Fibroblast of pulmonary artery (primary cell): ENCODE results near the gene TRMT10C.

Experiments used
- DNase-seq: peaks from one replicate; pipeline ENCODE4 v3.0.0-alpha.2; 2010; ENCODE audit warnings: low read depth
- H3K4me3 ChIP-seq: replicated peaks from 2 replicates; pipeline ENCODE4 v1.5.1; 2011; ENCODE audit warnings: low read depth, mild to moderate bottlenecking, control low read depth, low read length, moderate library complexity
- CTCF ChIP-seq: IDR thresholded peaks from 2 replicates; pipeline ENCODE4 v1.5.1; 2011; ENCODE audit warnings: mild to moderate bottlenecking, control low read depth, low read length, inconsistent platforms; ENCODE audit errors: missing control alignments

The TRMT10C gene

GRCh38 chr3:101521211-101521701 is 40.4 kb upstream of the TRMT10C start:
- no peak for DNase-seq
- no peak overlapping the region for H3K4me3 ChIP-seq
- TF ChIP-seq CTCF = no peak

GRCh38 chr3:101527441-101527840 is 34.2 kb upstream of the TRMT10C start:
- no peak for DNase-seq
- TF ChIP-seq CTCF = no peak
- H3K4me3 ChIP-seq = no peak overlapping the region

GRCh38 chr3:101527906-101528305 is 33.8 kb upstream of the TRMT10C start:
- no peak for DNase-seq
- no peak overlapping the region for H3K4me3 ChIP-seq
- TF ChIP-seq CTCF = no peak

- H3K4me3 ChIP-seq = no peak overlapping the region
- no peak for TF ChIP-seq CTCF
- no peak for DNase-seq
Observed at GRCh38 chr3:101529816-101530685, 31.6 kb upstream of the TRMT10C start.

- H3K4me3 ChIP-seq = no peak overlapping the region
- DNase-seq = no peak
- no peak for TF ChIP-seq CTCF
Observed at GRCh38 chr3:101530686-101531047, 31.0 kb upstream of the TRMT10C start.

- TF ChIP-seq CTCF = no peak
- DNase-seq = no peak
- H3K4me3 ChIP-seq = no peak overlapping the region
Observed at GRCh38 chr3:101531473-101532086, 30.1 kb upstream of the TRMT10C start.
